Suprapubic skin (tissue), 4 donors: ENCODE results near the gene ANKRD40CL. TPM values are rescaled to one million over a fixed set of nuclear protein-coding genes. Genes with fewer than 3 reads are reported as not detected.

ENCODE experiments used
- DNase-seq, 2 donors: peaks; one replicate each; pipeline ENCODE4 v3.0.0-alpha.2; 2019; ENCODE audit warnings: low spot score in 2 of 2
- H3K27ac ChIP-seq: fragments of 200-600 bp; sonication (generic); one replicate; pipeline ENCODE4 v1.5.1; 2019
- H3K27me3 ChIP-seq: fragments of 200-600 bp; sonication (generic); one replicate; pipeline ENCODE4 v1.5.1; 2019
- H3K36me3 ChIP-seq: fragments of 200-600 bp; sonication (generic); one replicate; pipeline ENCODE4 v1.5.1; 2019
- H3K4me1 ChIP-seq: fragments of 200-600 bp; sonication (generic); one replicate; pipeline ENCODE4 v1.5.1; 2019
- H3K4me3 ChIP-seq: fragments of 200-600 bp; sonication (generic); one replicate; pipeline ENCODE4 v1.5.1; 2019; ENCODE audit warnings: mild to moderate bottlenecking
- H3K9me3 ChIP-seq: fragments of 200-600 bp; sonication (generic); one replicate; pipeline ENCODE4 v1.5.1; 2019
- CTCF ChIP-seq, 2 donors: fragments of 200-600 bp in 1 of 2; fragments of 450-650 bp in 1 of 2; sonication (generic) in 1 of 2; IDR thresholded peaks; one replicate each; pipeline ENCODE4 v1.5.1; 2016 to 2019; ENCODE audit warnings: antibody characterized with exemption in 2 of 2, mild to moderate bottlenecking in 1 of 2, moderate library complexity in 1 of 2
- EP300 ChIP-seq: sonication (generic); formaldehyde crosslinking; IDR thresholded peaks from one replicate; pipeline ENCODE4 v1.6.1; 2017; ENCODE audit warnings: antibody characterized with exemption
- POLR2A ChIP-seq, 2 donors: fragments of 450-650 bp; IDR thresholded peaks; one replicate each; pipeline ENCODE4 v1.6.1; 2017; ENCODE audit warnings: antibody characterized with exemption in 2 of 2, mild to moderate bottlenecking in 2 of 2, moderate library complexity in 2 of 2
- POLR2AphosphoS5 ChIP-seq, 3 donors: sonication (generic); formaldehyde crosslinking; IDR thresholded peaks; one replicate each; pipeline ENCODE4 v1.6.1; 2017; ENCODE audit warnings: antibody characterized with exemption in 3 of 3
- WGBS: methylation state at CpG from one replicate; pipeline ENCODE4 v1.1.5; 2018; 5-methylcytosine and 5-hydroxymethylcytosine counted together
- total RNA-seq, 4 donors: library from RNA; depleted of rRNA; stranded (reverse); fragments of >200 nt; gene quantifications; one replicate each; pipeline ENCODE4 v1.1.0, GENCODE V29; 2016

The ANKRD40CL gene
- total RNA-seq, 4 donors from 2014 or later, result not detected

GRCh38 chr17:50783193-50783660 is 15.9 kb upstream of the ANKRD40CL start:
- H3K9me3 ChIP-seq, result no peaks in the 10 kb centered on the region
- 17% methylated on average over 7 of the region's 7 CpGs for WGBS
- no peak overlapping the region for H3K4me3 ChIP-seq
- no peaks in the 10 kb centered on the region for H3K36me3 ChIP-seq
- TF ChIP-seq POLR2A (IDR thresholded peaks at IDR 0.05), result no peak
- TF ChIP-seq CTCF (IDR thresholded peaks at IDR 0.05), result peak; percentile 96 to 97
- DNase-seq, result peak; percentile 86 to 90
- H3K4me1 ChIP-seq, result peaks cover 36% of the 10 kb centered on the region
- H3K27ac ChIP-seq, result no peak overlapping the region
- no peaks in the 10 kb centered on the region for H3K27me3 ChIP-seq

GRCh38 chr17:50781167-50781566 is 13.8 kb upstream of the ANKRD40CL start:
- whole genome bisulfite sequencing, result 70% methylated on average over 35 of the region's 38 CpGs
- peaks cover 29% of the 10 kb centered on the region for H3K4me1 ChIP-seq
- H3K27ac ChIP-seq, result no peak overlapping the region
- H3K4me3 ChIP-seq, result peak overlapping the region; percentile 35
- no peaks in the 10 kb centered on the region for H3K27me3 ChIP-seq
- no peak for TF ChIP-seq CTCF (IDR thresholded peaks at IDR 0.05)
- H3K36me3 ChIP-seq, result no peaks in the 10 kb centered on the region
- no peaks in the 10 kb centered on the region for H3K9me3 ChIP-seq
- DNase-seq, result no peak

GRCh38 chr17:50779747-50780353 is 12.5 kb upstream of the ANKRD40CL start:
- no peaks in the 10 kb centered on the region for H3K27me3 ChIP-seq
- TF ChIP-seq POLR2AphosphoS5 (IDR thresholded peaks at IDR 0.05) (no peak), EP300 (no peak), CTCF (IDR thresholded peaks at IDR 0.05) (no peak), POLR2A (IDR thresholded peaks at IDR 0.05) (no peak)
- no peak for DNase-seq
- H3K36me3 ChIP-seq, result no peaks in the 10 kb centered on the region
- H3K9me3 ChIP-seq, result no peaks in the 10 kb centered on the region
- 86% methylated on average over 9 of the region's 9 CpGs for WGBS
- H3K4me3 ChIP-seq, result no peak overlapping the region
- H3K4me1 ChIP-seq, result peaks cover 17% of the 10 kb centered on the region
- no peak overlapping the region for H3K27ac ChIP-seq

- no peak for DNase-seq
- Histone ChIP-seq H3K27me3 (no peaks in the 10 kb centered on the region), H3K36me3 (no peaks in the 10 kb centered on the region), H3K4me3 (no peak overlapping the region), H3K27ac (no peak overlapping the region), H3K9me3 (no peaks in the 10 kb centered on the region), H3K4me1 (peaks cover 9% of the 10 kb centered on the region)
- WGBS, result 83% methylated on average over 4 of the region's 4 CpGs
- no peak for TF ChIP-seq EP300
- TF ChIP-seq POLR2AphosphoS5 (IDR thresholded peaks at IDR 0.05), result no peak
- TF ChIP-seq POLR2A (IDR thresholded peaks at IDR 0.05), result no peak
- TF ChIP-seq CTCF (IDR thresholded peaks at IDR 0.05), result no peak
Observed at GRCh38 chr17:50778988-50779387, 11.7 kb upstream of the ANKRD40CL start.

GRCh38 chr17:50778471-50778870 is 11.2 kb upstream of the ANKRD40CL start:
- Histone ChIP-seq H3K9me3 (no peaks in the 10 kb centered on the region), H3K36me3 (no peaks in the 10 kb centered on the region), H3K27me3 (no peaks in the 10 kb centered on the region), H3K4me1 (peaks cover 4% of the 10 kb centered on the region), H3K27ac (no peak overlapping the region), H3K4me3 (no peak overlapping the region)
- no peak for DNase-seq
- WGBS, result 89% methylated on average over 8 of the region's 8 CpGs
- no peak for TF ChIP-seq EP300
- no peak for TF ChIP-seq CTCF (IDR thresholded peaks at IDR 0.05)
- no peak for TF ChIP-seq POLR2AphosphoS5 (IDR thresholded peaks at IDR 0.05)
- no peak for TF ChIP-seq POLR2A (IDR thresholded peaks at IDR 0.05)
